NB4 (cell line): ENCODE data around the gene CPEB4.

Experiments
- MYC ChIP-seq: IDR thresholded peaks from 2 replicates; pipeline ENCODE4 v1.6.1; 2011; ENCODE audit warnings: low read depth, low read length
- POLR2A ChIP-seq: IDR thresholded peaks from 2 replicates; pipeline ENCODE4 v1.6.1; 2011; ENCODE audit warnings: mild to moderate bottlenecking; ENCODE audit not compliant: insufficient read length; ENCODE audit errors: extremely low read depth
- TF ChIP-seq, protein P1 (sequence below): IDR thresholded peaks from one replicate; pipeline ENCODE4 v1.5.1; 2012; ENCODE audit warnings: low read depth, low read length
- TF ChIP-seq, protein P2 (sequence below): IDR thresholded peaks from 2 replicates; pipeline ENCODE4 v1.6.1; 2011; ENCODE audit warnings: low read depth, low read length

DNA sequence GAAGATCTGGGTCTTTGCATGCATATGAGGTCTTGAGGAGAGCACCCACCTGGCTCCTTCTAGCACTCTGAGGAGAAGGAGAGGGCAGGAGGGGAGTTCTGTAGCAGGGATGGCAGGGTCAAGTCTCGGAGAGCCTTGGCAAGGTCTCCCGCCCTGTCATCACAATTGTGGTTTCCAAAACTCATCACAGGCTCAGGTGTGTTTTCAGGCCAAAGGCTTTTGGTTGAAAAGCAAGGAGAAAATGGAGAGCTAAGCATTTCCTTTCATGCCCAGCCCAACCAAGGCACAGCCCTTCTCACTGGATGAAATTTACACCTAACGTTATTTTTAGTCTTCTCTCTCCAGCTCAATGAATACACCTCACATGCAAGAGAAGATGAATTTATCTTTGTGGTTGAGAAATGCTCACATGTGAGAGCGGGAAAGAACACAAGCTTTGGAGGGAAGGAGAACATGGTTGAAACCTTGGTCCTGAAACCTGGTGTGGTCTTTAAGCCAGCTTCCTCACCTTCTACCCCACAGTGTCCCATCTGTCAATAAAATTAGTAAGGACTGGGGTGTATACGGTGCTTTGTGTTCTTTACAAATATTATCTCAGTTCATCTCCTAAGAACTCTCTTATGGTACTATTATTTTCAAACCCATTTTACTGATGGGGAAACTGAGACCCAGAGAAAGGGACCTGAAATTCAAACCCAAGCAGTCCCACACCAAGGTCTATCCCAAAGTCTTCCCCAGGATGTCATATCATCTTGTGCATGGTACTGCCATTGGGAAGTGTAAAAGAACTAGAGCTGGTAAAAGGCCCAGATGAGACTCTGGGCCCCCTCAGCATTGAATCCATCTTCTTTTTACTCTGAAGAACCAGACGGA lies 47.8 kb upstream of the CPEB4 start:
- TF ChIP-seq, protein P1, sequence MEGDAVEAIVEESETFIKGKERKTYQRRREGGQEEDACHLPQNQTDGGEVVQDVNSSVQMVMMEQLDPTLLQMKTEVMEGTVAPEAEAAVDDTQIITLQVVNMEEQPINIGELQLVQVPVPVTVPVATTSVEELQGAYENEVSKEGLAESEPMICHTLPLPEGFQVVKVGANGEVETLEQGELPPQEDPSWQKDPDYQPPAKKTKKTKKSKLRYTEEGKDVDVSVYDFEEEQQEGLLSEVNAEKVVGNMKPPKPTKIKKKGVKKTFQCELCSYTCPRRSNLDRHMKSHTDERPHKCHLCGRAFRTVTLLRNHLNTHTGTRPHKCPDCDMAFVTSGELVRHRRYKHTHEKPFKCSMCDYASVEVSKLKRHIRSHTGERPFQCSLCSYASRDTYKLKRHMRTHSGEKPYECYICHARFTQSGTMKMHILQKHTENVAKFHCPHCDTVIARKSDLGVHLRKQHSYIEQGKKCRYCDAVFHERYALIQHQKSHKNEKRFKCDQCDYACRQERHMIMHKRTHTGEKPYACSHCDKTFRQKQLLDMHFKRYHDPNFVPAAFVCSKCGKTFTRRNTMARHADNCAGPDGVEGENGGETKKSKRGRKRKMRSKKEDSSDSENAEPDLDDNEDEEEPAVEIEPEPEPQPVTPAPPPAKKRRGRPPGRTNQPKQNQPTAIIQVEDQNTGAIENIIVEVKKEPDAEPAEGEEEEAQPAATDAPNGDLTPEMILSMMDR = no peak
- TF ChIP-seq POLR2A = no peak
- TF ChIP-seq, protein P2, sequence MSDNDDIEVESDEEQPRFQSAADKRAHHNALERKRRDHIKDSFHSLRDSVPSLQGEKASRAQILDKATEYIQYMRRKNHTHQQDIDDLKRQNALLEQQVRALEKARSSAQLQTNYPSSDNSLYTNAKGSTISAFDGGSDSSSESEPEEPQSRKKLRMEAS = no peak
- no peak for TF ChIP-seq MYC
